SK-N-SH treated with all-trans-retinoic acid at 6 μM for 48 hours (cell line): ENCODE measurements around the gene GBF1.
"Not testable (repeated sequence)": the region's sequence is repeated elsewhere in the genome, so short reads cannot be mapped to it uniquely, and the experiment has no call there.

Experiments
- ATAC-seq: fragments of 200-7000 bp; cut with Tn5 transposase; 3 replicates; pipeline ENCODE4 v1.9.1; 2020; ENCODE audit warnings: mild to moderate bottlenecking, moderate library complexity
- ARNTL ChIP-seq: fragments of 450-650 bp; formaldehyde crosslinking; IDR thresholded peaks from 2 replicates; pipeline ENCODE4 v1.5.0; 2020; ENCODE audit warnings: low read depth, mild to moderate bottlenecking, moderate library complexity, borderline replicate concordance
- BACH2 ChIP-seq: fragments of 250-450 bp; sonication (Bioruptor Pico); IDR thresholded peaks from 2 replicates; pipeline ENCODE4 v1.9.0; 2021; ENCODE audit warnings: mild to moderate bottlenecking, borderline replicate concordance
- CREB5 ChIP-seq: fragments of 250-450 bp; sonication (Bioruptor Pico); IDR thresholded peaks from 2 replicates; pipeline ENCODE4 v1.5.1; 2020; ENCODE audit warnings: low read depth, mild to moderate bottlenecking, moderate library complexity
- CSDC2 ChIP-seq: fragments of 250-450 bp; sonication (Bioruptor Pico); IDR thresholded peaks from 2 replicates; pipeline ENCODE4 v1.5.0; 2020; ENCODE audit warnings: mild to moderate bottlenecking, moderate library complexity
- CSRNP3 ChIP-seq: fragments of 250-450 bp; sonication (Bioruptor Pico); IDR thresholded peaks from 2 replicates; pipeline ENCODE4 v1.5.1; 2021; ENCODE audit warnings: mild to moderate bottlenecking, moderate library complexity
- ESRRG ChIP-seq: fragments of 250-450 bp; sonication (Bioruptor Pico); IDR thresholded peaks from 2 replicates; pipeline ENCODE4 v1.6.1; 2021; ENCODE audit warnings: mild to moderate bottlenecking
- ISL1 ChIP-seq: fragments of 250-450 bp; sonication (Bioruptor Pico); IDR thresholded peaks from 2 replicates; pipeline ENCODE4 v2.1.2; 2022; ENCODE audit warnings: mild to moderate bottlenecking, moderate library complexity
- OSR1 ChIP-seq: fragments of 250-450 bp; sonication (Bioruptor Pico); IDR thresholded peaks from 2 replicates; pipeline ENCODE4 v1.8.0; 2022; ENCODE audit warnings: moderate library complexity, mild to moderate bottlenecking, inconsistent platforms
- PPARA ChIP-seq: fragments of 250-450 bp; sonication (Bioruptor Pico); IDR thresholded peaks from 2 replicates; pipeline ENCODE4 v1.5.0; 2020; ENCODE audit warnings: mild to moderate bottlenecking, borderline replicate concordance
- RARB ChIP-seq: fragments of 250-450 bp; sonication (Bioruptor Pico); IDR thresholded peaks from 2 replicates; pipeline ENCODE4 v1.8.0; 2021; ENCODE audit warnings: mild to moderate bottlenecking, moderate library complexity
- SNAI2 ChIP-seq: fragments of 250-450 bp; sonication (Bioruptor Pico); IDR thresholded peaks from 2 replicates; pipeline ENCODE4 v1.5.0; 2020; ENCODE audit warnings: mild to moderate bottlenecking, moderate library complexity
- TCF4 ChIP-seq: fragments of 250-450 bp; sonication (Bioruptor Pico); IDR thresholded peaks from 2 replicates; pipeline ENCODE4 v1.8.0; 2021; ENCODE audit warnings: mild to moderate bottlenecking, moderate library complexity, borderline replicate concordance
- TOX ChIP-seq: fragments of 250-450 bp; sonication (Bioruptor Pico); IDR thresholded peaks from 2 replicates; pipeline ENCODE4 v1.8.0; 2021; ENCODE audit warnings: mild to moderate bottlenecking, moderate library complexity, borderline replicate concordance
- TSHZ2 ChIP-seq: fragments of 250-450 bp; sonication (Bioruptor Pico); IDR thresholded peaks from 2 replicates; pipeline ENCODE4 v1.5.0; 2020; ENCODE audit warnings: mild to moderate bottlenecking, moderate library complexity
- ZC3H10 ChIP-seq: fragments of 250-450 bp; sonication (Bioruptor Pico); IDR thresholded peaks from 2 replicates; pipeline ENCODE4 v1.5.1; 2021; ENCODE audit warnings: mild to moderate bottlenecking, moderate library complexity
- ZFP3 ChIP-seq: fragments of 250-450 bp; sonication (Bioruptor Pico); IDR thresholded peaks from 2 replicates; pipeline ENCODE4 v1.5.0; 2020; ENCODE audit warnings: mild to moderate bottlenecking, moderate library complexity
- ZFP30 ChIP-seq: fragments of 450-650 bp; formaldehyde crosslinking; IDR thresholded peaks from 2 replicates; pipeline ENCODE4 v1.5.0; 2022; ENCODE audit warnings: mild to moderate bottlenecking, moderate library complexity
- ZNF565 ChIP-seq: fragments of 450-650 bp; formaldehyde crosslinking; conservative IDR thresholded peaks from 2 replicates; pipeline ENCODE4 v1.5.0; 2020; ENCODE audit warnings: low read depth, mild to moderate bottlenecking, moderate library complexity
- ZNF70 ChIP-seq: fragments of 450-650 bp; formaldehyde crosslinking; IDR thresholded peaks from 2 replicates; pipeline ENCODE4 v1.5.0; 2020; ENCODE audit warnings: mild to moderate bottlenecking, moderate library complexity
- ZNF8 ChIP-seq: fragments of 450-650 bp; formaldehyde crosslinking; IDR thresholded peaks from 2 replicates; pipeline ENCODE4 v1.5.0; 2020; ENCODE audit warnings: mild to moderate bottlenecking, moderate library complexity

Gene GBF1

GRCh38 chr10:102245932-102246251, 560 bp downstream of the GBF1 start:
- TF ChIP-seq RARB (no peak), CSDC2 (CRISPR knock-in tag) (no peak), ZNF70 (CRISPR knock-in tag) (no peak), ISL1 (CRISPR knock-in tag) (no peak), ZNF8 (CRISPR knock-in tag) (no peak), TSHZ2 (no peak), BACH2 (CRISPR knock-in tag) (no peak)
- no peak for ATAC-seq

GRCh38 chr10:102246261-102246660, 929 bp downstream of the GBF1 start:
- TF ChIP-seq CSRNP3 (CRISPR knock-in tag) (no peak), TOX (CRISPR knock-in tag) (no peak), ESRRG (CRISPR knock-in tag) (no peak), CREB5 (CRISPR knock-in tag) (no peak)
- ATAC-seq = no peak

- ATAC-seq = no peak
- TF ChIP-seq SNAI2 (CRISPR knock-in tag) (no peak), TSHZ2 (no peak), ZC3H10 (CRISPR knock-in tag) (no peak), BACH2 (CRISPR knock-in tag) (no peak), RARB (no peak), ISL1 (CRISPR knock-in tag) (no peak), ZFP30 (no peak)
Measured at GRCh38 chr10:102247734-102248133, 2.4 kb downstream of the GBF1 start.

- ATAC-seq = not testable (repeated sequence)
Measured at GRCh38 chr10:102252508-102252907, 7.2 kb downstream of the GBF1 start.

DNA sequence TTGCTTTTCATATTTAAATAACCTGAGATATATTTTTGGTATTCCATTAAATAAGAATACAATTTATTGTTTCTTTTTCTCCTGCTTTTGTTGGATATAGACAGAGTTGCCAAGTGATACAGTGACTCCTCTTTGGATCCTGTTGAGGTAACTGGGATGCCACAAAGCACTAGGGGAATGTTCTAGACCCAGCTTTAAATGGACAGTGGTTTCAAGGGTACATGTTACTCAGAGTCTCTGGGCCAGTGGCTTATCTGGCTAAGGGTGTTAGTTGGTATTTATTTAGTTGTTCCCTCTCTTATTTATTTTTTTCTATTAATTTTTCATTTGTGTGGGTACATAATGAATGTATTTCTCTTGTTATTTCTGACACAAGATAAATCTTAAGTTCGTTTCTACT, 9.1 kb downstream of the GBF1 start:
- no peak for ATAC-seq
- no peak for TF ChIP-seq ZNF70 (CRISPR knock-in tag)
- TF ChIP-seq ZNF8 (CRISPR knock-in tag) = no peak
- TF ChIP-seq BACH2 (CRISPR knock-in tag) = no peak
- TF ChIP-seq ARNTL (CRISPR knock-in tag) = no peak
- TF ChIP-seq CSDC2 (CRISPR knock-in tag) = no peak
- no peak for TF ChIP-seq OSR1 (CRISPR knock-in tag)
- no peak for TF ChIP-seq CREB5 (CRISPR knock-in tag)
- TF ChIP-seq ZFP3 (CRISPR knock-in tag) = no peak
- no peak for TF ChIP-seq PPARA
- no peak for TF ChIP-seq ZC3H10 (CRISPR knock-in tag)
- no peak for TF ChIP-seq TOX (CRISPR knock-in tag)
- no peak for TF ChIP-seq RARB
- TF ChIP-seq TCF4 = no peak
- no peak for TF ChIP-seq ISL1 (CRISPR knock-in tag)
- no peak for TF ChIP-seq CSRNP3 (CRISPR knock-in tag)
- no peak for TF ChIP-seq ZNF565 (CRISPR knock-in tag)
